Esophagus squamous epithelium (tissue), 5 donors: Measurements from ENCODE around the gene TTC36. TPM values are rescaled to one million over a fixed set of nuclear protein-coding genes. Genes with fewer than 3 reads are reported as not detected.
"Not testable (repeated sequence)": the region's sequence is repeated elsewhere in the genome, so short reads cannot be mapped to it uniquely, and the experiment has no call there.

Experiments used
- DNase-seq: peaks from one replicate; lab custom pipeline; 2025; lab: John Stamatoyannopoulos, UW
- H3K27ac ChIP-seq, 4 donors: fragments of 200-600 bp; sonication (generic); one replicate each; pipeline ENCODE4 v1.5.1; 2016 to 2019; ENCODE audit warnings: mild to moderate bottlenecking in 1 of 4
- H3K27me3 ChIP-seq, 4 donors: fragments of 200-600 bp; sonication (generic); 1 replicate in 3 of 4; 2 replicates in 1 of 4; pipeline versions ENCODE4 v1.5.1 to v1.6.0; 2017 to 2021; ENCODE audit warnings: antibody characterized with exemption in 1 of 4
- H3K36me3 ChIP-seq, 3 donors: fragments of 200-600 bp; sonication (generic); one replicate each; pipeline ENCODE4 v1.5.1; 2016 to 2019
- H3K4me1 ChIP-seq, 3 donors: fragments of 200-600 bp; sonication (generic); one replicate each; pipeline ENCODE4 v1.5.1; 2017 to 2019
- H3K4me3 ChIP-seq, 4 donors: fragments of 200-600 bp; sonication (generic); 1 replicate in 3 of 4; 2 replicates in 1 of 4; pipeline ENCODE4 v1.5.1; 2016 to 2019; ENCODE audit warnings: mild to moderate bottlenecking in 2 of 4, moderate library complexity in 1 of 4
- H3K9me3 ChIP-seq, 3 donors: fragments of 200-600 bp; sonication (generic); one replicate each; pipeline ENCODE4 v1.5.1; 2016 to 2019
- POLR2A ChIP-seq, 4 donors: fragments of 450-650 bp; IDR thresholded peaks; one replicate each; pipeline ENCODE4 v1.6.1; 2017; ENCODE audit warnings: antibody characterized with exemption in 4 of 4, mild to moderate bottlenecking in 4 of 4, moderate library complexity in 3 of 4
- WGBS, 2 donors: methylation state at CpG; one replicate each; pipeline ENCODE4 v1.1.5; 2018; 5-methylcytosine and 5-hydroxymethylcytosine counted together
- intact Hi-C: fragments of 100-400 bp; cut with DNase I; formaldehyde crosslinking; loops from one replicate; pipeline ENCODE4 v1.15.0; 2022
- total RNA-seq, 4 donors: library from RNA; depleted of rRNA; stranded (reverse); fragments of >200 nt; gene quantifications; one replicate each; pipeline ENCODE4 v1.1.0, GENCODE V29; 2016
- TF ChIP-seq, protein P1 (sequence below), 6 experiments: fragments of 450-650 bp in 4 of 6; fragments of 200-600 bp in 2 of 6; sonication (generic) in 2 of 6; IDR thresholded peaks; one replicate each; pipeline ENCODE4 v1.5.1; 2016 to 2019; ENCODE audit warnings: antibody characterized with exemption in 6 of 6, mild to moderate bottlenecking in 4 of 6, moderate library complexity in 4 of 6
- donor health status: DM: yes; HTN: yes; CAD: no.

TTC36 gene
- total RNA-seq, 4 donors from 2014 or later, result 0.38 to 0.47 TPM; not detected in 2

DNA sequence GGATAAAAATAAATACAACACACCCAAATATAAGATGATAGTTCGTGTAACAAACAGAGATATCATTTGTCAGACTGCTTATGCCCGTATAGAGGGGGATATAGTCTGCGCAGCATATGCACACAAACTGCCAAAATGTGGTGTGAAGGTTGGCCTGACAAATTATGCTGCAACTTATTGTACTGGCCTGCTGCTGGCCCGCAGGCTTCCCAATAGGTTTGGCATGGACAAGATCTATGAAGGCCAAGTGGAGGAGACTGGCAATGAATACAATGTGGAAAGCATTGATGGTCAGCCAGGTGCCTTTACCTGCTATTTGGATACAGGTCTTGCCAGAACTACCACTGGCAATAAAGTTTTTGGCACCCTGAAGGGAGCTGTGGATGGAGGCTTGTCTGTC is 33.5 kb downstream of the TTC36 start:
- 77 to 86% methylated on average over 4 of the region's 4 CpGs for WGBS, 2 donors

DNA sequence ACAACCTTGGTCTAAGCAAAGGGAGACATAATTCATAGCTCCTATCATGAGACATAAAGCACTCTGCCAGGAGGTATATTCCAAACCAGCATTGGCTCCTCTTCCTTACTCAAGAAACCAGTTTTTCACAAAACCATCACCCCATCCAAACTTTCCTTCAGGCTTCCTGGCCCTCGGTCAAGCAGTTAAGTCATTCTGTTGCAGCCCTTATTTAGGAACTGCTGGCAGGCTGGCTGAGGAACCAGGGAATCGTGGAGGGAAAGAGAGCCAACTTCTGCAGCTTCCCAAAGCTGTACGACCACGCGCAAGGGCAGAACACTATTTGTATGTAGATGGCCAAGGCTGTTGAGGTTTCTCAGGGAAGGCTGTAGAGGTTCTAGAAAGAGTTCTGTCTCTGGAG is 37.8 kb downstream of the TTC36 start:
- TF ChIP-seq, protein P1, sequence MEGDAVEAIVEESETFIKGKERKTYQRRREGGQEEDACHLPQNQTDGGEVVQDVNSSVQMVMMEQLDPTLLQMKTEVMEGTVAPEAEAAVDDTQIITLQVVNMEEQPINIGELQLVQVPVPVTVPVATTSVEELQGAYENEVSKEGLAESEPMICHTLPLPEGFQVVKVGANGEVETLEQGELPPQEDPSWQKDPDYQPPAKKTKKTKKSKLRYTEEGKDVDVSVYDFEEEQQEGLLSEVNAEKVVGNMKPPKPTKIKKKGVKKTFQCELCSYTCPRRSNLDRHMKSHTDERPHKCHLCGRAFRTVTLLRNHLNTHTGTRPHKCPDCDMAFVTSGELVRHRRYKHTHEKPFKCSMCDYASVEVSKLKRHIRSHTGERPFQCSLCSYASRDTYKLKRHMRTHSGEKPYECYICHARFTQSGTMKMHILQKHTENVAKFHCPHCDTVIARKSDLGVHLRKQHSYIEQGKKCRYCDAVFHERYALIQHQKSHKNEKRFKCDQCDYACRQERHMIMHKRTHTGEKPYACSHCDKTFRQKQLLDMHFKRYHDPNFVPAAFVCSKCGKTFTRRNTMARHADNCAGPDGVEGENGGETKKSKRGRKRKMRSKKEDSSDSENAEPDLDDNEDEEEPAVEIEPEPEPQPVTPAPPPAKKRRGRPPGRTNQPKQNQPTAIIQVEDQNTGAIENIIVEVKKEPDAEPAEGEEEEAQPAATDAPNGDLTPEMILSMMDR (IDR thresholded peaks at IDR 0.05), result no peak
- TF ChIP-seq POLR2A (IDR thresholded peaks at IDR 0.05), result no peak
- 20 to 25% methylated on average over 1 to 5 of the region's 5 CpGs for WGBS, 2 donors
- no peaks in the 10 kb centered on the region for H3K27me3 ChIP-seq
- H3K9me3 ChIP-seq, result no peaks in the 10 kb centered on the region
- peaks cover 0 to 5% (median 0%) of the 10 kb centered on the region in 3 donors for H3K36me3 ChIP-seq
- intact Hi-C loops, result no loop called here
- H3K27ac ChIP-seq, result peak overlapping the region; percentile 75 to 88 (median 83)
- peaks cover 0 to 19% (median 0%) of the 10 kb centered on the region in 3 donors for H3K4me1 ChIP-seq
- no peak for DNase-seq
- peak overlapping the region; percentile 52 to 75 (median 66) for H3K4me3 ChIP-seq

More for the DNA sequence above, 33.5 kb downstream of the TTC36 start:
- no peak for DNase-seq
- H3K4me3 ChIP-seq, result no peak overlapping the region
- H3K27me3 ChIP-seq, result no peaks in the 10 kb centered on the region
- peaks cover 0 to 45% (median 0%) of the 10 kb centered on the region in 3 donors for H3K36me3 ChIP-seq
- peaks cover 0 to 14% (median 0%) of the 10 kb centered on the region in 3 donors for H3K4me1 ChIP-seq
- H3K9me3 ChIP-seq, result no peaks in the 10 kb centered on the region
- H3K27ac ChIP-seq, result no peak overlapping the region
- intact Hi-C loops, result no loop called here
- TF ChIP-seq POLR2A (IDR thresholded peaks at IDR 0.05), result no peak
- TF ChIP-seq, protein P1 (IDR thresholded peaks at IDR 0.05), result no peak

DNA sequence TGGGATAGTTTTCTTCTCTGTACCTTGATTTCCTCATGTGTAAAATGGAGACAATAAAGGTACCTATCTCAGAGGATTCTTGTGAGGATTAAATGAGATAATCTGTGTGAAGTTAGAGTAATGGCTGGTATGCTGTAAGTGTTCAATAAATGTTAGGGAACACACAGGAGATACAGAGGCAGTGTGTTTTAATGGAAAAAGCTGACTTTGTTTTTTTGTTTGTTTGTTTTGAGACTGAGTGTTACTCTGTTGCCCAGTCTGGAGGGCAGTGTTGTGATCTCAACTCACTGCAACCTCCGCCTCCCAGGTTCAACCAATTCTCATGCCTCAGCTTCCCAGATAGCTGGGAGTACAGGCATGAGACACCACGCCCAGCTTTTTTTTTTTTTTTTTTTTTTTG is 42.4 kb downstream of the TTC36 start:
- 63 to 88% methylated on average over 2 of the region's 2 CpGs for WGBS, 2 donors
- intact Hi-C loops, result no loop called here
- no peaks in the 10 kb centered on the region for H3K27me3 ChIP-seq

DNA sequence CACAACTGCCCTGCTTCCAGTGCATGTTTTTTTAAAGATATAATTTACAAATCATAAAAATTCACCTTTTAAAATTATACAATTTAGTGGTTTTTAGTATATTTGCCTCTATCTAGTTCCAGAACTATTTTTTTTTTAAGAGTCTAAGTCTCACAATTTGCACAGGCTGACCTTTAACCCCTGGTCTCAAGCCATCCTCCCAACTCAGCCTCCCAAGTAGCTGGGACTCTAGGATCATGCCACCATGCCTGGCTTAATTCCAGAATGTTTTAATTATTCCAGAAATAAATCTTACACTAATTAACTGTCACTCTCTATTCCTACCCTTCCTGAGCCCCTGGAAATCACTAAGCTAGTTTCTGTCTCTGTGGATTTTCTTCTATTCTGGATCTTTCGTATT is 43.5 kb downstream of the TTC36 start:
- H3K36me3 ChIP-seq, result no peaks in the 10 kb centered on the region
- TF ChIP-seq POLR2A (IDR thresholded peaks at IDR 0.05), result no peak
- TF ChIP-seq, protein P1 (IDR thresholded peaks at IDR 0.05), result no peak
- H3K9me3 ChIP-seq, result no peaks in the 10 kb centered on the region
- H3K4me3 ChIP-seq, result no peak overlapping the region
- no peak for DNase-seq
- no peaks in the 10 kb centered on the region for H3K27me3 ChIP-seq
- H3K4me1 ChIP-seq, result peaks cover 7 to 40% (median 18%) of the 10 kb centered on the region in 3 donors
- 94 to 100% methylated on average over 1 of the region's 1 CpG for WGBS, 2 donors
- intact Hi-C loops, result no loop called here
- H3K27ac ChIP-seq, result no peak overlapping the region

More for the DNA sequence above, 42.4 kb downstream of the TTC36 start:
- peaks cover 2 to 38% (median 14%) of the 10 kb centered on the region in 3 donors for H3K4me1 ChIP-seq
- DNase-seq, result no peak
- H3K36me3 ChIP-seq, result no peaks in the 10 kb centered on the region
- H3K4me3 ChIP-seq, result no peak overlapping the region
- H3K9me3 ChIP-seq, result no peaks in the 10 kb centered on the region
- TF ChIP-seq, protein P1 (IDR thresholded peaks at IDR 0.05), result no peak
- TF ChIP-seq POLR2A (IDR thresholded peaks at IDR 0.05), result no peak
- no peak overlapping the region for H3K27ac ChIP-seq

DNA sequence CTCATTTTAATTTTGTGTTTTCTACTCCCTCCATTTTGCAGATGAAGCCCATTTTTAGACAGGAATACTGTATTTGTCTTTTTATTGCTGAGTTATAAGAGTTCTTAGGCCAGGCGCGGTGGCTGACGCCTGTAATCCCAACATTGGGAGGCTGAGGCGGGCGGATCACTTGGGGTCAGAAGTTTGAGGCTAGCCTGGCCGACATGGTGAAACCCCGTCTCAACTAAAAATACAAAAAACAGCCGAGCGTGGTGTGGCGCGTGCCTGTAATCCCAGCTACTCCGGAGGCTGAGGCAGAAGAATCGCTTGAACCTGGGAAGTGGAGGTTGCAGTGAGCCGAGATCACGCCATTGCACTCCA is 44.4 kb downstream of the TTC36 start:
- H3K9me3 ChIP-seq, H3K27me3 ChIP-seq, intact Hi-C loops, H3K36me3 ChIP-seq, DNase-seq: not testable (repeated sequence)
- Histone ChIP-seq H3K27ac (peak overlapping the region; percentile 97 to 98 (median 98)), H3K4me1 (peaks cover 7 to 41% (median 18%) of the 10 kb centered on the region in 3 donors), H3K4me3 (peak overlapping the region; percentile 83 to 100 (median 96))
- WGBS, 2 donors, result 4 to 10% methylated on average over 7 to 15 of the region's 15 CpGs
